HG02759 (cell line): ENCODE data around the gene ODC1.
"Not testable (repeated sequence)": the region's sequence is repeated elsewhere in the genome, so short reads cannot be mapped to it uniquely, and the experiment has no call there.

ENCODE experiments used
- ATAC-seq: cut with Tn5 transposase; IDR thresholded peaks from one replicate; pipeline ENCODE4 v1.9.1; 2021; ENCODE audit warnings: mild to moderate bottlenecking, moderate library complexity; ENCODE audit not compliant: unreplicated experiment

ODC1 gene

GRCh38 chr2:10478916-10479315 lies 30.8 kb upstream of the ODC1 start:
- no peak for ATAC-seq

GRCh38 chr2:10478298-10478625 lies 30.1 kb upstream of the ODC1 start:
- no peak for ATAC-seq

- ATAC-seq = no peak
These were observed 29.5 kb upstream of the ODC1 start for GRCh38 chr2:10477443-10478297.

- no peak for ATAC-seq
These were observed 28.8 kb upstream of the ODC1 start for GRCh38 chr2:10476723-10477442.

- ATAC-seq = no peak
These were observed 27.9 kb upstream of the ODC1 start for GRCh38 chr2:10475811-10476660.

- no peak for ATAC-seq
These were observed 27.1 kb upstream of the ODC1 start for GRCh38 chr2:10475221-10475722.

- no peak for ATAC-seq
These were observed 25.1 kb upstream of the ODC1 start for GRCh38 chr2:10473121-10473756.

- ATAC-seq = no peak
These were observed 23.8 kb upstream of the ODC1 start for GRCh38 chr2:10471955-10472354.

- ATAC-seq = no peak
These were observed 23.0 kb upstream of the ODC1 start for GRCh38 chr2:10471046-10471571.

- no peak for ATAC-seq
These were observed 22.0 kb upstream of the ODC1 start for GRCh38 chr2:10469955-10470608.

GRCh38 chr2:10469301-10469700 lies 21.2 kb upstream of the ODC1 start:
- no peak for ATAC-seq

- ATAC-seq = no peak
These were observed 19.3 kb upstream of the ODC1 start for GRCh38 chr2:10467401-10467800.

GRCh38 chr2:10466801-10467200 lies 18.7 kb upstream of the ODC1 start:
- ATAC-seq = no peak

GRCh38 chr2:10465910-10466309 lies 17.8 kb upstream of the ODC1 start:
- no peak for ATAC-seq

- ATAC-seq = no peak
These were observed 14.3 kb upstream of the ODC1 start for GRCh38 chr2:10462178-10463083.

GRCh38 chr2:10460366-10460796 lies 12.3 kb upstream of the ODC1 start:
- ATAC-seq = no peak

GRCh38 chr2:10457846-10458598 lies 9.9 kb upstream of the ODC1 start:
- no peak for ATAC-seq

GRCh38 chr2:10457195-10457594 lies 9.1 kb upstream of the ODC1 start:
- not testable (repeated sequence) for ATAC-seq
